Caco-2 (cell line): Measurements from ENCODE around the gene GGACT. TPM values are rescaled to one million over a fixed set of nuclear protein-coding genes. Genes with fewer than 3 reads are reported as not detected.

Experiments used
- BruUV-seq: library from RNA; stranded (reverse); fragments of 400-500 nt; replicated peaks from 2 replicates; lab custom pipeline; 2021; lab: Mats Ljungman, UMichigan
- CTCF ChIA-PET: fragments of 300-600 bp; sonication (Branson Sonifier 250); formaldehyde crosslinking; loops from one replicate; lab custom pipeline; 2022; ENCODE audit warnings: antibody characterized with exemption; lab: Charles Lee
- POLR2A ChIA-PET: fragments of 300-600 bp; sonication (Branson Sonifier 250); formaldehyde crosslinking; loops from one replicate; lab custom pipeline; 2022; ENCODE audit warnings: antibody characterized with exemption; lab: Charles Lee
- DNase-seq, 2 experiments: peaks; one replicate each; pipeline versions ENCODE4 v3.0.0 to v3.0.0-alpha.2; 2020 to 2022
- H3K27me3 ChIP-seq: replicated peaks from 2 replicates; pipeline ENCODE4 v1.6.0; 2011; ENCODE audit warnings: low read length; ENCODE audit not compliant: control insufficient read depth, insufficient read depth
- H3K36me3 ChIP-seq: 2 replicates; pipeline ENCODE4 v1.5.1; 2011; ENCODE audit warnings: low read length; ENCODE audit not compliant: control insufficient read depth, insufficient read depth
- H3K4me1 ChIP-seq: fragments of 250-450 bp; sonication (Bioruptor Pico); 2 replicates; pipeline ENCODE4 v1.5.1; 2020; ENCODE audit warnings: mild to moderate bottlenecking
- H3K4me3 ChIP-seq: 2 replicates; pipeline ENCODE4 v1.5.1; 2011; ENCODE audit warnings: low read depth, mild to moderate bottlenecking, control low read depth, low read length
- H3K9me3 ChIP-seq: fragments of 250-450 bp; sonication (Bioruptor Pico); 2 replicates; pipeline ENCODE4 v1.5.1; 2020; ENCODE audit warnings: mild to moderate bottlenecking, moderate library complexity
- H3K27ac Mint-ChIP-seq: one replicate; pipeline ENCODE4 v1.8.0; 2022; ENCODE audit warnings: mixed read lengths; ENCODE audit not compliant: unreplicated experiment
- H3K27me3 Mint-ChIP-seq: one replicate; pipeline ENCODE4 v1.8.0; 2022; ENCODE audit warnings: mixed read lengths; ENCODE audit not compliant: insufficient read depth, unreplicated experiment
- H3K36me3 Mint-ChIP-seq: one replicate; pipeline ENCODE4 v1.8.0; 2022; ENCODE audit warnings: mild to moderate bottlenecking, mixed read lengths; ENCODE audit not compliant: insufficient read depth, unreplicated experiment
- H3K4me1 Mint-ChIP-seq: one replicate; pipeline ENCODE4 v1.8.0; 2022; ENCODE audit warnings: low read depth, mixed read lengths; ENCODE audit not compliant: unreplicated experiment
- H3K4me3 Mint-ChIP-seq: one replicate; pipeline ENCODE4 v1.8.0; 2022; ENCODE audit warnings: mild to moderate bottlenecking, moderate library complexity, mixed read lengths; ENCODE audit not compliant: unreplicated experiment
- H3K9me3 Mint-ChIP-seq: one replicate; pipeline ENCODE4 v1.8.0; 2022; ENCODE audit warnings: mixed read lengths; ENCODE audit not compliant: unreplicated experiment
- intact Hi-C: fragments of 100-400 bp; cut with micrococcal nuclease; formaldehyde crosslinking; loops from one replicate; pipeline ENCODE4 v1.10.0; 2022; ENCODE audit not compliant: unreplicated experiment
- total RNA-seq: library from RNA; stranded (reverse); gene quantifications from 2 replicates; pipeline ENCODE4 v1.2.3, GENCODE V29; 2022
- TF ChIP-seq, protein P1 (sequence below), 2 experiments: fragments of 200-600 bp in 1 of 2; IDR thresholded peaks; 1 replicate in 1 of 2; 2 replicates in 1 of 2; pipeline versions ENCODE4 v1.5.1 to v1.8.0; 2011 to 2022; ENCODE audit warnings: antibody characterized with exemption in 1 of 2, control low read depth in 1 of 2, inconsistent platforms in 1 of 2, low read depth in 1 of 2, low read length in 1 of 2, mild to moderate bottlenecking in 1 of 2, moderate library complexity in 1 of 2; ENCODE audit not compliant: insufficient read depth in 1 of 2, severe bottlenecking in 1 of 2, unreplicated experiment in 1 of 2

Gene GGACT
- total RNA-seq, 1 experiment from 2014 or later = 3.6 TPM

DNA sequence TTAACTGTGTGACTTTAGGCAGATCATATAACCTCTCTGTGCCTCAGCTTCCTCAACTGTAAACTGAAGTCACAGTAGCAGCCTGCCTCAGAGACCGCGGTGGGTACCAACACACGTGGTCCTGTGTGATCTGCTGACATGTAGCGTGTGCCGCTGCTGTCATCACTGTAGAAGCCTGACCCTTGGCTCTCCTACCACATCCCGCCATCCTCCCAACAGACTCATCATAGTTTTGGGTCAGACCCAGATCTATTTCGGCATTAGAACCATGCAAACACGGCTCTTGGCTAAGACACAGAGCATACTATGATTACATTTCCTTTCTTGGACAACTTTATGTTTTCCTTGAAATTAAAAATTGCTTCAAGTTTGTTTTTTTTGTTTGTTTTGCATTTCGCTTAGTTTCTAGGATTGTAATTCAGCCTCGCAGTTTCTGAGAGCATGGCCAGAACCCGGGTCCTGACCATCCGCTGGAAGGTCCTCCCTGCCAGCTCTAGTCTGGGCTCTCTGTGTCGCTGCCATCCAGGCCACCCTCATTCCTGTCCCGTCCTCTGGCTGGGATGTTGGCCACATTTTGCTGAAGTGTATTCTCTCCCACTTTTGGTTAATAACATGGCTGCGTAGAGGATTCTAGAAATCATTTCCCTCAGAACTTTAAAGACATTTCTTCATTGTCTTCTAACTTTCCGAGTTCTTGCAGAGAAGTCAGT is 53.0 kb downstream of the GGACT start:
- no peak overlapping the region for H3K27ac Mint-ChIP-seq
- Histone ChIP-seq H3K36me3 (no peaks in the 10 kb centered on the region), H3K4me3 (no peak overlapping the region), H3K9me3 (peaks cover 4% of the 10 kb centered on the region), H3K27me3 (no peaks in the 10 kb centered on the region), H3K4me1 (no peaks in the 10 kb centered on the region)
- H3K36me3 Mint-ChIP-seq = peaks cover 22% of the 10 kb centered on the region
- TF ChIP-seq, protein P1, sequence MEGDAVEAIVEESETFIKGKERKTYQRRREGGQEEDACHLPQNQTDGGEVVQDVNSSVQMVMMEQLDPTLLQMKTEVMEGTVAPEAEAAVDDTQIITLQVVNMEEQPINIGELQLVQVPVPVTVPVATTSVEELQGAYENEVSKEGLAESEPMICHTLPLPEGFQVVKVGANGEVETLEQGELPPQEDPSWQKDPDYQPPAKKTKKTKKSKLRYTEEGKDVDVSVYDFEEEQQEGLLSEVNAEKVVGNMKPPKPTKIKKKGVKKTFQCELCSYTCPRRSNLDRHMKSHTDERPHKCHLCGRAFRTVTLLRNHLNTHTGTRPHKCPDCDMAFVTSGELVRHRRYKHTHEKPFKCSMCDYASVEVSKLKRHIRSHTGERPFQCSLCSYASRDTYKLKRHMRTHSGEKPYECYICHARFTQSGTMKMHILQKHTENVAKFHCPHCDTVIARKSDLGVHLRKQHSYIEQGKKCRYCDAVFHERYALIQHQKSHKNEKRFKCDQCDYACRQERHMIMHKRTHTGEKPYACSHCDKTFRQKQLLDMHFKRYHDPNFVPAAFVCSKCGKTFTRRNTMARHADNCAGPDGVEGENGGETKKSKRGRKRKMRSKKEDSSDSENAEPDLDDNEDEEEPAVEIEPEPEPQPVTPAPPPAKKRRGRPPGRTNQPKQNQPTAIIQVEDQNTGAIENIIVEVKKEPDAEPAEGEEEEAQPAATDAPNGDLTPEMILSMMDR (IDR thresholded peaks at IDR 0.05; ENCODE audit: insufficient read depth in 1 of 2, low read depth in 1 of 2, low read length in 1 of 2, severe bottlenecking in 1 of 2, unreplicated experiment in 1 of 2) = no peak
- H3K27me3 Mint-ChIP-seq = no peaks in the 10 kb centered on the region
- intact Hi-C loops = no loop called here
- ChIA-PET POLR2A (no interaction called here), CTCF (no interaction called here)
- no peak for DNase-seq
- H3K4me1 Mint-ChIP-seq = no peaks in the 10 kb centered on the region
- BruUV-seq = no TSS peak
- H3K4me3 Mint-ChIP-seq = no peak overlapping the region
- no peaks in the 10 kb centered on the region for H3K9me3 Mint-ChIP-seq

DNA sequence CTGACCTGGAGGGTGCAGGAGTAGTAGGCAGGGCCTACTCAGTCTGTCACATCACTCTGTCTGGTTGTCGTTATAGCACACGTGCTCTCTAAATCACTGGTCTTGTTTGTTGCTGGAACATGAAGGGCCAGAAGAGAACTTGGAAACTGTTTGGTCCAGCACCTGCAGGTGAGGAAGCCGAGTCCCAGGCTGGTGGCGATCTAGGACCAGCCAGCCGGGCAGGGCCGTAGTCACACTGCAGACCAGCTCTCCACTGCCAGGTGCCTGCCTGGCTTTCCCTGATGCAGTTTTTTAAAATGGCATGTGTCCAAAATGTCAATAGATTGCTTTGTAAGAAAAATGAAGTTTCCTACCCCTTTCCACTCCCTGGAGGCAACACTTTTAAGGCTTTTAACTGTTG is 53.7 kb downstream of the GGACT start:
- H3K4me1 Mint-ChIP-seq = no peaks in the 10 kb centered on the region
- Histone ChIP-seq H3K36me3 (no peaks in the 10 kb centered on the region), H3K27me3 (no peaks in the 10 kb centered on the region), H3K4me1 (no peaks in the 10 kb centered on the region), H3K9me3 (peaks cover 4% of the 10 kb centered on the region), H3K4me3 (no peak overlapping the region)
- intact Hi-C loops = no loop called here
- H3K36me3 Mint-ChIP-seq = peaks cover 22% of the 10 kb centered on the region
- no peak overlapping the region for H3K27ac Mint-ChIP-seq
- no peaks in the 10 kb centered on the region for H3K9me3 Mint-ChIP-seq
- BruUV-seq = no TSS peak
- H3K4me3 Mint-ChIP-seq = no peak overlapping the region
- POLR2A ChIA-PET = no interaction called here
- TF ChIP-seq, protein P1 (IDR thresholded peaks at IDR 0.05; ENCODE audit: insufficient read depth in 1 of 2, low read depth in 1 of 2, low read length in 1 of 2, severe bottlenecking in 1 of 2, unreplicated experiment in 1 of 2) = no peak
- CTCF ChIA-PET = no interaction called here
- DNase-seq = no peak
- no peaks in the 10 kb centered on the region for H3K27me3 Mint-ChIP-seq

DNA sequence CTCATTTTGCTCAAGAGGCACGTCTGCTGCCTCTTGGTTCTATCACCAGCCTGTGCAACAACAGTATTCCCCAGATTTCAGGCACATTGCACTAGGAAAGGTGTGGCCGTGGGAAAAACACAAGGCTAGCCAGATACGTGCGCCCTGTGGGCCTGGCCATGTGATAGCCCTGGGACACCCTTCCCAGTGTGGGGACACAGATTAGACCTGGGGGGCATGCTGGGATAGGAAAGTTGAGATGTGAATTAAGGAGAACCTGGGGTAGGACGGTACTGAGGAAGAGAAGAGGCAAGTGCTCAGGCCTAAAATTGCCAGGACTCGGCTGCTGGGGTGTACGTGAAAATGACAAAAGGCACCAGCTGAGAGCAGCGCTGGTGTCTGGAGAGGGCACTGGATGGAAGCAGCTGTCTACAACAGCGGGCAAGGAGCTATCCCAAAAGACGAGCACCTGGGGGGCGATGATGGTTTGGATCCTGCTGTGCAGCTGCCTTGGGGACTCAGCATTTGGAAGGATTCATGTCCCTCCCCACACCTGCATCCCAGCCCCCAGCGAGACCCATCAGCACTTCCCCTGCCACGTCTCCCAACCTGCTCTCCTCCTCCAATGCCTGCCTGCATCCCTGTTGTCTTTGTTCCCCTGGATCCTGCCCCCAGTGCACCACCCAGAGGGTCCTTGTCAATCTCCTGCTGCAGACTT is 54.3 kb downstream of the GGACT start:
- Mint-ChIP-seq H3K36me3 (peaks cover 27% of the 10 kb centered on the region), H3K27ac (peak overlapping the region; percentile 4), H3K4me1 (no peaks in the 10 kb centered on the region), H3K9me3 (no peaks in the 10 kb centered on the region), H3K4me3 (no peak overlapping the region), H3K27me3 (no peaks in the 10 kb centered on the region)
- POLR2A ChIA-PET = no interaction called here
- BruUV-seq = no TSS peak
- intact Hi-C loops = no loop called here
- CTCF ChIA-PET = no interaction called here
- peaks cover 4% of the 10 kb centered on the region for H3K9me3 ChIP-seq
- H3K4me3 ChIP-seq = no peak overlapping the region
- TF ChIP-seq, protein P1 (IDR thresholded peaks at IDR 0.05; ENCODE audit: insufficient read depth in 1 of 2, low read depth in 1 of 2, low read length in 1 of 2, severe bottlenecking in 1 of 2, unreplicated experiment in 1 of 2) = no peak
- no peaks in the 10 kb centered on the region for H3K27me3 ChIP-seq
- no peaks in the 10 kb centered on the region for H3K4me1 ChIP-seq
- H3K36me3 ChIP-seq = no peaks in the 10 kb centered on the region
- no peak for DNase-seq
